Bone marrow (tissue), 2 donors: ENCODE data around the gene PLPP7.

Source experiments
- DNase-seq, 2 donors: peaks; one replicate each; lab custom pipeline; 2025; lab: John Stamatoyannopoulos, UW

PLPP7 gene

GRCh38 chr9:131303381-131304321 is 14.1 kb downstream of the PLPP7 start:
- DNase-seq, result no peak

GRCh38 chr9:131304676-131305355 is 15.3 kb downstream of the PLPP7 start:
- no peak for DNase-seq

- no peak for DNase-seq
Observed at GRCh38 chr9:131306397-131307004, 17.0 kb downstream of the PLPP7 start.

- DNase-seq, result no peak
Observed at GRCh38 chr9:131307974-131308373, 18.5 kb downstream of the PLPP7 start.

- DNase-seq, result no peak
Observed at GRCh38 chr9:131308452-131308851, 18.9 kb downstream of the PLPP7 start.

- DNase-seq, result no peak
Observed at GRCh38 chr9:131308906-131309529, 19.5 kb downstream of the PLPP7 start.

GRCh38 chr9:131309530-131310276 is 20.2 kb downstream of the PLPP7 start:
- DNase-seq, result no peak

GRCh38 chr9:131310833-131311554 is 21.5 kb downstream of the PLPP7 start:
- DNase-seq, result no peak

- DNase-seq, result no peak
Observed at GRCh38 chr9:131312246-131312645, 22.7 kb downstream of the PLPP7 start.

- no peak for DNase-seq
Observed at GRCh38 chr9:131312822-131313770, 23.6 kb downstream of the PLPP7 start.

GRCh38 chr9:131318231-131319085 is 28.9 kb downstream of the PLPP7 start:
- DNase-seq, result no peak

- DNase-seq, result no peak
Observed at GRCh38 chr9:131319486-131319885, 30.0 kb downstream of the PLPP7 start.

GRCh38 chr9:131320031-131320685 is 30.6 kb downstream of the PLPP7 start:
- DNase-seq, result no peak

- DNase-seq, result no peak
Observed at GRCh38 chr9:131323629-131324028, 34.1 kb downstream of the PLPP7 start.

GRCh38 chr9:131324736-131325679 is 35.5 kb downstream of the PLPP7 start:
- no peak for DNase-seq

GRCh38 chr9:131329241-131329641 is 39.7 kb downstream of the PLPP7 start:
- DNase-seq, result no peak
